ENCODE results near the gene MRPL12.

DNA sequence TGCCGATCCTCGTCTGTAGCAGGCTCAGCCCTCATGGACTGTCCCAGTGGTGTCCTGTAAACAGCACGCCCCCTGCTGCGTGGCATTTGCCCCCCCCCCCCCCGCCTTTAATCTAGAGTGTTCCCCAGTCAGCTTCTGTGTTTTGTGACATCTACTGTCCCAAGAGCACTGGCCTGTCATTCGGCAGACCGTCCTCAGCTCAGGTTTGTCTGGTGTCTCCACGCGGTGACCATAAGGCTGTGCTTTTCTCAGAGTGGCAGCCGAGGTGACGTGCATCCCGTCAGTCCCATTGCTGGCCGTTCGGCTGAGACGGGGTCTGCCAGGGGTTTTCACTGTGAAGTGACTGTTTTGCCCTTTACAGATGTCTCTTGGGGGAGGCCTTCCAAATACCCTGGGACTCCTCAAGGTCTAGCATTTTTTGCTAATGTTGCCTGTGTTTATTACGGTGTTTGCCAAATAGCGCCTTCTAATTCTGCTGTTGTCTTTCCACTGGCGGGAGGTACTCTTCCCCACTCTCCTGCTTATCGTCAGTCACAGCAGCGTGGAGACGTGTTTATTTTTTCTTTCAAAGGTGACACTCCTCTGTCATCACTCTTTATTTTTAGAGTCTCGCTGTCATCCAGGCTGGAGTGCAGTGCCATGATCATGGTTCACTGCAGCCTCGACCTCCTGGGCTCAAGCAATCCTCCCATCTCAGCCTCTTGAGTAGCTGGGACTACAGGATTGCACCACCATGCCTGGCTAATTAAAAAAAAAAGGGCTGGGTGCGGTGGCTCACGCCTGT is 5.7 kb upstream of the MRPL12 start:
- TF ChIP-seq, protein P1, sequence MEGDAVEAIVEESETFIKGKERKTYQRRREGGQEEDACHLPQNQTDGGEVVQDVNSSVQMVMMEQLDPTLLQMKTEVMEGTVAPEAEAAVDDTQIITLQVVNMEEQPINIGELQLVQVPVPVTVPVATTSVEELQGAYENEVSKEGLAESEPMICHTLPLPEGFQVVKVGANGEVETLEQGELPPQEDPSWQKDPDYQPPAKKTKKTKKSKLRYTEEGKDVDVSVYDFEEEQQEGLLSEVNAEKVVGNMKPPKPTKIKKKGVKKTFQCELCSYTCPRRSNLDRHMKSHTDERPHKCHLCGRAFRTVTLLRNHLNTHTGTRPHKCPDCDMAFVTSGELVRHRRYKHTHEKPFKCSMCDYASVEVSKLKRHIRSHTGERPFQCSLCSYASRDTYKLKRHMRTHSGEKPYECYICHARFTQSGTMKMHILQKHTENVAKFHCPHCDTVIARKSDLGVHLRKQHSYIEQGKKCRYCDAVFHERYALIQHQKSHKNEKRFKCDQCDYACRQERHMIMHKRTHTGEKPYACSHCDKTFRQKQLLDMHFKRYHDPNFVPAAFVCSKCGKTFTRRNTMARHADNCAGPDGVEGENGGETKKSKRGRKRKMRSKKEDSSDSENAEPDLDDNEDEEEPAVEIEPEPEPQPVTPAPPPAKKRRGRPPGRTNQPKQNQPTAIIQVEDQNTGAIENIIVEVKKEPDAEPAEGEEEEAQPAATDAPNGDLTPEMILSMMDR (IDR thresholded peaks at IDR 0.05) = no peak
- no peak for TF ChIP-seq POLR2AphosphoS5 (IDR thresholded peaks at IDR 0.05; ENCODE audit: low read depth, low read length)
- TF ChIP-seq REST (IDR thresholded peaks at IDR 0.05; ENCODE audit: insufficient read depth in 1 of 2, low read depth in 2 of 2, low read length in 1 of 2) = no peak
